ENCODE data around the gene TMEM72.

TMEM72 gene

DNA sequence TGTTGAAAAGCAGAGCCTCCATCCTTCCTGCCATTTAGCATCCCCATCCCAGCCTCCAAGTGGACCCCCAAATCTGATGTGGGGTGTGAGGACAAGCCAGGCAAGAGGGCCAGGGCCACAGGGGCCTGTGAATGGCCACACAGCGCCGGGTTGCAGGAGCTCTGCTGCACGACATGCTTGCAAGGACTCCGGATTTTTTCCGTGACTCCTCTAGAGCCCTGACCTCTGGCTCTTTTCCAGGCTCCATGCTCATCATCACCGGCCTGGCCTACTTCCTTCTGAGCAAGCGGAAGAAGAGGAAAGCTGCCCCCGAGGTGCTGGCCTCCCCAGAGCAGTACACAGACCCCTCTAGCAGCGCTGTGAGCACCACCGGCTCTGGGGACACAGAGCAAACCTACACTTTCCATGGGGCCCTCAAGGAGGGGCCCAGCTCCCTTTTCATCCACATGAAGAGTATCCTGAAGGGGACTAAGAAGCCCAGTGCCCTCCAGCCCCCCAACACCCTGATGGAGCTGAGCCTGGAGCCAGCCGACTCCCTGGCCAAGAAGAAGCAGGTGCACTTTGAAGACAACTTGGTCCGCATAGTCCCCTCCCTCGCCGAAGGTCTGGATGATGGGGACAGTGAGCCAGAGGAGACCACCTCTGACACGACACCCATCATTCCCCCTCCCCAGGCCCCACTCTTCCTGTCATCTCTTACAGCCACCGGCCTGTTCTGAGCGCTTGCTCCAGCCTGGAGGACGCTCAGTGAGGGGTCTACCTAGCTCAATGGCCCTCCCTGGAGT, 23.5 kb downstream of the TMEM72 start:
- H3K27ac ChIP-seq: peak overlapping the region; percentile 58 to 81
- no peak overlapping the region for H3K4me3 ChIP-seq
- peak; percentile 72 for DNase-seq (ENCODE audit: low spot score)
- TF ChIP-seq, protein P1, sequence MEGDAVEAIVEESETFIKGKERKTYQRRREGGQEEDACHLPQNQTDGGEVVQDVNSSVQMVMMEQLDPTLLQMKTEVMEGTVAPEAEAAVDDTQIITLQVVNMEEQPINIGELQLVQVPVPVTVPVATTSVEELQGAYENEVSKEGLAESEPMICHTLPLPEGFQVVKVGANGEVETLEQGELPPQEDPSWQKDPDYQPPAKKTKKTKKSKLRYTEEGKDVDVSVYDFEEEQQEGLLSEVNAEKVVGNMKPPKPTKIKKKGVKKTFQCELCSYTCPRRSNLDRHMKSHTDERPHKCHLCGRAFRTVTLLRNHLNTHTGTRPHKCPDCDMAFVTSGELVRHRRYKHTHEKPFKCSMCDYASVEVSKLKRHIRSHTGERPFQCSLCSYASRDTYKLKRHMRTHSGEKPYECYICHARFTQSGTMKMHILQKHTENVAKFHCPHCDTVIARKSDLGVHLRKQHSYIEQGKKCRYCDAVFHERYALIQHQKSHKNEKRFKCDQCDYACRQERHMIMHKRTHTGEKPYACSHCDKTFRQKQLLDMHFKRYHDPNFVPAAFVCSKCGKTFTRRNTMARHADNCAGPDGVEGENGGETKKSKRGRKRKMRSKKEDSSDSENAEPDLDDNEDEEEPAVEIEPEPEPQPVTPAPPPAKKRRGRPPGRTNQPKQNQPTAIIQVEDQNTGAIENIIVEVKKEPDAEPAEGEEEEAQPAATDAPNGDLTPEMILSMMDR (IDR thresholded peaks at IDR 0.05): no peak

DNA sequence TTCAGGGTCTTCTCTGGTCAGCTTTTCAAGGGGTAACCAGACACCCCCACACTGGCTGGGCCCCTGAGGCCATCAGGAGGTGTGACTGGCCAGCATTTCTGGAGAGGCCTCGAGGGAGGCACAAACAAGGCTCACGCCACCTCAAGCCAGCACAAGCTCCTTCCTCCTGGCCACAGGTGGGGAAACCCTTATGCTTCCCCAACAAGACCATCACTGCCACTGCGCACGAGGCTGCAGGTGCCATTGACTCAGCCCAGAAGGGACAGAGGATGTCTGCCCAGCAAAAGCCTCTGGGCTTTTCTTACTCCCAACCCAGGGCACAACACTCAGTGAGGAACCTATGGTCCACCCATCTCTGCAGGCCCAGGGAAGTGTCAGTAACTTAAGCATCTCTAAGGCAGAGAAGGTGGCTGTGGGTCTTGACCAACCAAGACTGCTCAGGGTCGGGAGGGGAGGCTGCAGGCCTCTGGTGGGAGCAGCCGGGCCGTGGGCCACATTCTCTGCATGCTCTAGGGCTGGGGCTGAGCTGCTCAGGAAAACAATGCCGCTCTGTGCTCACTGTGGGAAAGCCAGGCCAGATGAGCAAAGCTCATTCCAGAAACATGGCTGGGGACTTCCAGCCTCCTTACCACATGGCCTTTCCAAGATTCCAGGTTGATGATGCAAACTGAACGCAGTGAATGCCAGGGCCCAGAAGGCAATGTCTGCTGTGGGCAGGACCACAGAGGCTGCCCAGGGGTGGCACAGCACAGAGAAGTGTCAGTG, 24.2 kb downstream of the TMEM72 start:
- peak overlapping the region; percentile 58 to 81 for H3K27ac ChIP-seq
- H3K4me3 ChIP-seq: no peak overlapping the region
- TF ChIP-seq, protein P1 (IDR thresholded peaks at IDR 0.05): no peak
- DNase-seq (ENCODE audit: low spot score): peak; percentile 81

DNA sequence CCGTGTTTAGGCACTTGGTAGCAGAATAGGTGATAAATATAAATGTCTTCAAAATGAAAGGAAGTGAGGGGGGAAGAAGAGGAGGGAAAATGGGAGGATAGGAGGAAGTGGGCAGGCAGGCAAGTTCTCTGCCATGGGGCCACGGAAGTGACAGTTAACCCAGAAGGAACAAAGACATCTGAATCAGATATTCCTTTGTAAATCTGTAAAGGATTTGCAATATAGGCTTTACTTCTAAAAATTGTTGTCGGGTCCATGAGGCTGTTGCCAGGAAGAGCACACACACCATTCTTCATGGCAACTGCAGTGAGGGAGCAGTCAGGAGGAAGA, 24.8 kb downstream of the TMEM72 start:
- peak overlapping the region; percentile 58 to 81 for H3K27ac ChIP-seq
- DNase-seq (ENCODE audit: low spot score): no peak
- TF ChIP-seq, protein P1 (IDR thresholded peaks at IDR 0.05): no peak

DNA sequence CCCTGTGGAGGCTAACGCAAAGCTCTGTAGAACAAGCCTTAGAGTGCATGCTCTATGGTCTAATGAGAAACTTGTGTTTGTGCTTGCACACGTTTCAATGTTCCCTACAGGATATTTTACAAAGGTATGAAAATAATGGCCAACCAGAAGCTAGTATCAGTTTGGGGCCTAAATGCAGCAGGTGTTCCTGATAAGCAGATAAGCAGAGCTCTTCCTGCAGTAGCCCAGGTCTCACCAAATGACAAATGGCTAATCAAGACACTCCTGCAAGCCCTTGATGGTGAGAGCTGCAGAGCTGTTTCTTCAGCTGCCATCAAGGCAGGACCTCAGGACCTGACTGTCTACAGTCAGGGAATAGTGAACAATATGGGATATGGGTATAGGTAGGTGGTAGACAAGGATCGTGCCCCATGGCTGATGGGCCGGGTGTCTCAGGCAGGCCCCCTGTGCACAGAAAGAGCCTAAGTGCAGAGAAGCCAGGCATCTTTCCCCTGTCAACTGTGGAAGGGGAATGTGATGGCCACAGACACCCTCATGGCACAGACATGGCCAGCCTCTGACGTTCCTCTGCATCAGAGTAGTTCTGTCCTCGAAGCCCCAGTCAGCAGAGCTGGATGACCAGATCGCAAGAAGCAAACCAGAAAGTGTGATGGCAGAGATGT, 25.3 kb downstream of the TMEM72 start:
- peak overlapping the region; percentile 58 to 81 for H3K27ac ChIP-seq
- DNase-seq (ENCODE audit: low spot score): peak; percentile 66
- H3K4me3 ChIP-seq: no peak overlapping the region
- TF ChIP-seq, protein P1 (IDR thresholded peaks at IDR 0.05): no peak

More for the DNA sequence above, 24.8 kb downstream of the TMEM72 start:
- H3K4me3 ChIP-seq: no peak overlapping the region

DNA sequence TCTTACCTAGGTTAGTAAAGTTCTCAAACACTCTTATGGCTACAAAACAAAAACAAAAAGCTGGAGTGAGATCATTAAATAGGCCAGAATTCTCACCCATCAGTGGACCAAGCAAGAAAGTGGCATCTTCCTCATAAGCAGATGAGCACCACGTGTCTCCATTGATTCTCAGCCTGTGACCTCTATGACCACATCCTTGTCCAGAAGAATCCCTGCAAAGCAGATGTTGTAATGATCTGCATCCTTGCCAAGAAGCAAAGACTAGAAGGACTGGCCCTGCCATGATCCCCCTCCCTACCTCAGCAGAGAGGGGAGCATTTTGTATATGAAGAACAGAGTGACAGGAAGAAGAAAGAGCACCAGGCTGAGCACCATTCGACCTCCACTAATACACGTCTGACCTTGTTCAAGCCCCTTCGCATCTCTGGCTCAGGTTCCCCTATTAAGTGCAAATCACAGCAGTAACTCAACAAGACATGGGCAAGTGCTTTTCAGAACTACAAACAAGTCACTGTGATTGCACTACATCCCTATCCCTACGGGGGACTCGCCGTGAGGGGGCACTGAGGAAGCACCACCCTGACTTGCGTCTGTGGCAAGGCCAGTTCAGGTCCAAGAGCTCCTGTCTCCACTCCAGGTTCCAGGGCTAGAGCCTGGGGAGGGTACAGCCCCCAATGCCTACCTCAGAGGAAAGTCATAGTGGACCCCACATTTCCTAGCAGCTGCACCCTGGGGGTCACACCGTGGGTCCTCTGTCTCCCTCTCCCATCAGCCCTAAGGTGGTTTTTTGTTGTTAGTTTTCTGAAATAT, 26.3 kb downstream of the TMEM72 start:
- Histone ChIP-seq H3K27ac (peak overlapping the region in 1 of 2 donors; percentile 3), H3K4me3 (no peak overlapping the region)
- TF ChIP-seq, protein P1 (IDR thresholded peaks at IDR 0.05): no peak
- peak; percentile 66 for DNase-seq (ENCODE audit: low spot score)

DNA sequence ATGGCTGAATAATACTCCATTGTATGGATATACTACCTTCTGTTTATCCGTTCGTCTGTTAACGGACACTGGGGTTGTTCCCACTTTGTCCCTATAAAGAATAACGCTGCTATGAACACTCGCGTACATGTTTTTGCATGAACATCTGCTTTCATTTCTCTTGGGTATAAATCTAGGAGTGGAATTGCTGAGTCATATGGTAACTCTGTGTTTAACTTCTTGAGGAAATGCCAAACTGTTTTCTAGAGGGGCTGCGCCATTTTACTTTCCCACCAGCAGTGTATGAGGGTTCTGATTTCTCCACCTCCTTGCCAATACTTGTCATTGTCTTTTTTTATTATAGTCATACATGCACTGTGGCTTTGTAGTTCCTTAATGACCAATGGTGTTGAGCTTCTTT, 27.8 kb downstream of the TMEM72 start:
- TF ChIP-seq, protein P1 (IDR thresholded peaks at IDR 0.05): no peak
- Histone ChIP-seq H3K27ac (no peak overlapping the region), H3K4me3 (no peak overlapping the region)
- DNase-seq (ENCODE audit: low spot score): no peak

Data from coronary artery (tissue), 2 donors.